NCI-H1092 (cell line): Measurements from ENCODE around the gene LMAN1L.

ENCODE experiments used
- DNase-seq: peaks from one replicate; lab custom pipeline; 2025; lab: John Stamatoyannopoulos, UW

LMAN1L gene

GRCh38 chr15:74794248-74794969, 18.2 kb upstream of the LMAN1L start:
- DNase-seq = no peak

- DNase-seq = no peak
Measured at GRCh38 chr15:74794970-74795349, 17.7 kb upstream of the LMAN1L start.

GRCh38 chr15:74795966-74796625, 16.5 kb upstream of the LMAN1L start:
- no peak for DNase-seq

GRCh38 chr15:74798388-74799254, 14.0 kb upstream of the LMAN1L start:
- DNase-seq = no peak

- DNase-seq = no peak
Measured at GRCh38 chr15:74799255-74799855, 13.3 kb upstream of the LMAN1L start.

- DNase-seq = no peak
Measured at GRCh38 chr15:74799856-74800558, 12.6 kb upstream of the LMAN1L start.

- no peak for DNase-seq
Measured at GRCh38 chr15:74800559-74801094, 12.0 kb upstream of the LMAN1L start.

GRCh38 chr15:74801311-74801997, 11.2 kb upstream of the LMAN1L start:
- DNase-seq = no peak

- no peak for DNase-seq
Measured at GRCh38 chr15:74802290-74802689, 10.3 kb upstream of the LMAN1L start.

GRCh38 chr15:74802862-74803447, 9.7 kb upstream of the LMAN1L start:
- no peak for DNase-seq

- DNase-seq = no peak
Measured at GRCh38 chr15:74804935-74805334, 7.7 kb upstream of the LMAN1L start.

- DNase-seq = no peak
Measured at GRCh38 chr15:74807282-74807681, 5.4 kb upstream of the LMAN1L start.

- no peak for DNase-seq
Measured at GRCh38 chr15:74808078-74808839, 4.4 kb upstream of the LMAN1L start.

GRCh38 chr15:74808840-74809229, 3.8 kb upstream of the LMAN1L start:
- DNase-seq = no peak

GRCh38 chr15:74809242-74809641, 3.4 kb upstream of the LMAN1L start:
- no peak for DNase-seq

GRCh38 chr15:74809956-74810355, 2.7 kb upstream of the LMAN1L start:
- no peak for DNase-seq

GRCh38 chr15:74815121-74815934, 2.7 kb downstream of the LMAN1L start:
- DNase-seq = no peak

GRCh38 chr15:74815961-74816360, 3.3 kb downstream of the LMAN1L start:
- DNase-seq = no peak
